Lower lobe of right lung (tissue), 2 donors: Measurements from ENCODE around the gene POU2F1. TPM values are rescaled to one million over a fixed set of nuclear protein-coding genes. Genes with fewer than 3 reads are reported as not detected.
A peak's percentile ranks its signal among the peaks of the same experiment; 100 is the strongest.

Source experiments
- ATAC-seq, 2 donors: fragments of 200-7000 bp; cut with Tn5 transposase; one replicate each; pipeline ENCODE4 v1.9.1; 2020 to 2022; ENCODE audit warnings: mild to moderate bottlenecking in 2 of 2, moderate library complexity in 2 of 2
- DNase-seq: peaks from one replicate; pipeline ENCODE4 v3.0.0-alpha.2; 2020
- H3K27ac ChIP-seq: fragments of 200-600 bp; one replicate; pipeline ENCODE4 v1.8.0; 2022
- H3K27me3 ChIP-seq: fragments of 200-600 bp; one replicate; pipeline ENCODE4 v1.8.0; 2022; ENCODE audit warnings: low read depth
- H3K36me3 ChIP-seq: fragments of 200-600 bp; one replicate; pipeline ENCODE4 v1.8.0; 2022; ENCODE audit warnings: mild to moderate bottlenecking
- H3K4me1 ChIP-seq: fragments of 200-600 bp; one replicate; pipeline ENCODE4 v1.8.0; 2022
- H3K4me3 ChIP-seq: fragments of 200-600 bp; one replicate; pipeline ENCODE4 v1.8.0; 2022; ENCODE audit warnings: mild to moderate bottlenecking
- H3K9me3 ChIP-seq: fragments of 200-600 bp; one replicate; pipeline ENCODE4 v1.8.0; 2022
- intact Hi-C: fragments of 100-400 bp; cut with DNase I; formaldehyde crosslinking; loops from one replicate; pipeline ENCODE4 v1.11.0; 2022
- total RNA-seq: library from RNA; stranded (reverse); fragmentation: NEBNext Ultra II Directional; extraction: Animal tissue kit (Norgen Biotek cat#: 25700); gene quantifications from one replicate; pipeline ENCODE4 v1.2.1, GENCODE V29; 2021
- TF ChIP-seq, protein P1 (sequence below): fragments of 200-600 bp; IDR thresholded peaks from one replicate; pipeline ENCODE4 v1.8.0; 2022; ENCODE audit warnings: antibody characterized with exemption, mild to moderate bottlenecking
- donor health status: DM: no; HTN: yes; CAD: no; lungs with severe emphysema.

Gene POU2F1
- total RNA-seq, 1 donor from 2014 or later, result 20.1 TPM

DNA sequence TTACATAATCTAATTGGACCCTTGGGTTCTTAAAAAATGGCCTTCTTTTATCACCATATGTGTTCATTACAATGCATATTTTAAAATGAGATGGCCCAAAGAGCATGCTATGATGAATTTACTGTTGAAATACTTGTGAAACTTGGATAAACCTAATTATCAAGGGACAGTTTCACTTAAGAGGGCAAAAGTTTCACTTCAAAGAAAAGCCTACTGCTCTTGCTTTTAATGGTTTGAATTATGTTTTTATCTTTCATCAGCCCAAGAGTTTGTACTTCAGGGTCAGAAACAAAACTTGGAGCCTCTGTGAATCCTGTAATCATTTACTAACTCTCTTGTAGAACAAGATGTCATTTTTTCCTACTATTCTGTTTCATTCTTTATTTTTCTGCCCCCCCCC is 32.3 kb downstream of the POU2F1 start:
- ATAC-seq (no peak), DNase-seq (no peak)
- Histone ChIP-seq H3K36me3 (no peaks in the 10 kb centered on the region), H3K27ac (no peak overlapping the region), H3K4me3 (no peak overlapping the region), H3K9me3 (no peaks in the 10 kb centered on the region), H3K4me1 (no peaks in the 10 kb centered on the region), H3K27me3 (no peaks in the 10 kb centered on the region)
- TF ChIP-seq, protein P1, sequence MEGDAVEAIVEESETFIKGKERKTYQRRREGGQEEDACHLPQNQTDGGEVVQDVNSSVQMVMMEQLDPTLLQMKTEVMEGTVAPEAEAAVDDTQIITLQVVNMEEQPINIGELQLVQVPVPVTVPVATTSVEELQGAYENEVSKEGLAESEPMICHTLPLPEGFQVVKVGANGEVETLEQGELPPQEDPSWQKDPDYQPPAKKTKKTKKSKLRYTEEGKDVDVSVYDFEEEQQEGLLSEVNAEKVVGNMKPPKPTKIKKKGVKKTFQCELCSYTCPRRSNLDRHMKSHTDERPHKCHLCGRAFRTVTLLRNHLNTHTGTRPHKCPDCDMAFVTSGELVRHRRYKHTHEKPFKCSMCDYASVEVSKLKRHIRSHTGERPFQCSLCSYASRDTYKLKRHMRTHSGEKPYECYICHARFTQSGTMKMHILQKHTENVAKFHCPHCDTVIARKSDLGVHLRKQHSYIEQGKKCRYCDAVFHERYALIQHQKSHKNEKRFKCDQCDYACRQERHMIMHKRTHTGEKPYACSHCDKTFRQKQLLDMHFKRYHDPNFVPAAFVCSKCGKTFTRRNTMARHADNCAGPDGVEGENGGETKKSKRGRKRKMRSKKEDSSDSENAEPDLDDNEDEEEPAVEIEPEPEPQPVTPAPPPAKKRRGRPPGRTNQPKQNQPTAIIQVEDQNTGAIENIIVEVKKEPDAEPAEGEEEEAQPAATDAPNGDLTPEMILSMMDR, result no peak
- intact Hi-C loops, result no loop called here

GRCh38 chr1:167258858-167259257 is 38.2 kb downstream of the POU2F1 start:
- Histone ChIP-seq H3K4me1 (peaks cover 14% of the 10 kb centered on the region), H3K4me3 (no peak overlapping the region), H3K27ac (no peak overlapping the region), H3K36me3 (no peaks in the 10 kb centered on the region), H3K27me3 (no peaks in the 10 kb centered on the region), H3K9me3 (no peaks in the 10 kb centered on the region)
- intact Hi-C loops, result no loop called here
- no peak for ATAC-seq
- TF ChIP-seq, protein P1, result no peak
- DNase-seq, result no peak

DNA sequence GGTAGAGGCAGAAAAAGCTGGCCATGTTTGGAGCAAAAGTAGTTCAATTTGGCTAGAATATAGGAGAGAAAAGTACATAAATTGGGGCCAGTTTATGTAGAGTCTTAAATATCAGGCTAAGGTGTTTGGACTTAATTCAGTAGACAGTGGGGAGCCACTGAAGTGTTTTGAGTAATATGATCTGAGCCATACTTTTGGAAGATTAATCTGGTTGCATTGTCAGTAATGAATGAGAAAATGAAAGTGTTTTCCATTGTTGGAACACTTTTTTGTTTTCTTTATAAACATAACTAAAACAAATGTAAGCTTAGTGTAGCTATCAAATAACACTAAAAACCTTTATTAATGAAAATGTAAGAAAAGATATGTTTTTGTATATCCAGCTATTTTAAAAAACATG is 42.1 kb downstream of the POU2F1 start:
- TF ChIP-seq, protein P1, result no peak
- Histone ChIP-seq H3K36me3 (no peaks in the 10 kb centered on the region), H3K27me3 (no peaks in the 10 kb centered on the region), H3K9me3 (no peaks in the 10 kb centered on the region), H3K4me1 (peaks cover 24% of the 10 kb centered on the region), H3K27ac (no peak overlapping the region), H3K4me3 (no peak overlapping the region)
- no peak for ATAC-seq
- intact Hi-C loops, result no loop called here
- DNase-seq, result no peak

- H3K36me3 ChIP-seq, result no peaks in the 10 kb centered on the region
- H3K4me1 ChIP-seq, result peaks cover 28% of the 10 kb centered on the region
- DNase-seq (no peak), ATAC-seq (no peak)
- H3K27me3 ChIP-seq, result no peaks in the 10 kb centered on the region
- TF ChIP-seq, protein P1, result no peak
- intact Hi-C loops, result no loop called here
- H3K4me3 ChIP-seq, result no peak overlapping the region
- no peak overlapping the region for H3K27ac ChIP-seq
- H3K9me3 ChIP-seq, result no peaks in the 10 kb centered on the region
These were observed 42.7 kb downstream of the POU2F1 start for GRCh38 chr1:167263344-167263743.

DNA sequence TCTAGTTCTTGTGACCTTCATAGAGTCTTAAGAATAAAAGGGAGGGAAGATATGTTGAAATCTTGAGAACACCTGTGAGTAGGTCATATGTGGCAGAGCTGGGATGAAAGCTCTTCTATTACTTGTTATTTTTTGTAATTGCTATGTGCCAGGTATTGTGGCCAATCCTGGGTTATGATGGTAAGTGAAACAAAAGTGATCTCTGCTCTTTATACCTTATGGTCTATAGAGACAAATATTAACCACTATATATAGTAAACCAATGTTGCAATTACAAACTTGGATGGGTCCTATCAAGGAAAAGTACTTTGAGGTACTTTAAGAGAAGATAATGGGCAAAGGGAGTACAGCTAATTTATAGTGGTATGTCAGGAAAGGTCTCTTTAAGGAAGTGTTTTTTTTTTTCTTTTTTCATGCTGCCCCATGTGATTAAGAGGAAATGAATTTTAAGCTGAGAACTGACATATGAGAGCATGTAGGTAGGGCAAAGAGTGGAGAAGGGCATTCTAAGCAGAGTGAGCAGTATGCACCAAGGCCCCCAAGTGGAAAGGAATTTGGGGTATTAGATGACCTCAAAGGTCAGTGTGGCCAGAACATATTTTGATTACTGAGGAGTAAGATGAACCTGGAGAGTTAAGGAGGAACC is 43.3 kb downstream of the POU2F1 start:
- H3K27ac ChIP-seq, result no peak overlapping the region
- H3K4me1 ChIP-seq, result peaks cover 32% of the 10 kb centered on the region
- intact Hi-C loops, result no loop called here

More for the DNA sequence above, 43.3 kb downstream of the POU2F1 start:
- TF ChIP-seq, protein P1, result no peak
- DNase-seq (no peak), ATAC-seq (peak; percentile 61 to 69)
- Histone ChIP-seq H3K4me3 (no peak overlapping the region), H3K9me3 (no peaks in the 10 kb centered on the region), H3K36me3 (no peaks in the 10 kb centered on the region), H3K27me3 (no peaks in the 10 kb centered on the region)
